Natural killer cell treated with Interleukin-12 subunit alpha and Interleukin-12 subunit beta and Interleukin-15 and Interleukin-18, amount 100 ng/mL, for 72 hours (primary cell): ENCODE measurements around the gene ADAR. TPM values are rescaled to one million over a fixed set of nuclear protein-coding genes. Genes with fewer than 3 reads are reported as not detected.

Experiments
- ATAC-seq, 2 donors: fragments of 150-1000 bp; cut with Tn5 transposase in 1 of 2; sonication (Bioruptor Pico), chemical (Tn5 transposase) in 1 of 2; 2 replicates each; pipeline ENCODE4 v1.10.0; 2021
- DNase-seq: peaks from one replicate; pipeline ENCODE4 v3.0.0; 2022; ENCODE audit warnings: low spot score
- H3K27ac Mint-ChIP-seq, 2 donors: 1 replicate in 1 of 2; 2 replicates in 1 of 2; pipeline ENCODE4 v1.8.0; 2022; ENCODE audit warnings: mixed read lengths in 2 of 2, mild to moderate bottlenecking in 1 of 2, moderate library complexity in 1 of 2
- H3K27me3 Mint-ChIP-seq, 2 donors: 1 replicate in 1 of 2; 2 replicates in 1 of 2; pipeline ENCODE4 v1.8.0; 2022; ENCODE audit warnings: mixed read lengths in 2 of 2
- H3K36me3 Mint-ChIP-seq: one replicate; pipeline ENCODE4 v1.8.0; 2022; ENCODE audit warnings: mixed read lengths
- H3K4me1 Mint-ChIP-seq, 2 donors: 1 replicate in 1 of 2; 2 replicates in 1 of 2; pipeline ENCODE4 v1.8.0; 2022; ENCODE audit warnings: low read depth in 2 of 2, mixed read lengths in 2 of 2, mild to moderate bottlenecking in 1 of 2
- H3K4me3 Mint-ChIP-seq: one replicate; pipeline ENCODE4 v1.8.0; 2022; ENCODE audit warnings: mixed read lengths
- H3K9me3 Mint-ChIP-seq: 2 replicates; pipeline ENCODE4 v1.8.0; 2022; ENCODE audit warnings: mixed read lengths
- total RNA-seq, 2 donors: library from RNA; stranded (reverse); gene quantifications; one replicate each; pipeline ENCODE4 v1.2.3, GENCODE V29; 2022

Gene ADAR
- total RNA-seq, 2 donors from 2014 or later = 232 to 257 TPM

DNA sequence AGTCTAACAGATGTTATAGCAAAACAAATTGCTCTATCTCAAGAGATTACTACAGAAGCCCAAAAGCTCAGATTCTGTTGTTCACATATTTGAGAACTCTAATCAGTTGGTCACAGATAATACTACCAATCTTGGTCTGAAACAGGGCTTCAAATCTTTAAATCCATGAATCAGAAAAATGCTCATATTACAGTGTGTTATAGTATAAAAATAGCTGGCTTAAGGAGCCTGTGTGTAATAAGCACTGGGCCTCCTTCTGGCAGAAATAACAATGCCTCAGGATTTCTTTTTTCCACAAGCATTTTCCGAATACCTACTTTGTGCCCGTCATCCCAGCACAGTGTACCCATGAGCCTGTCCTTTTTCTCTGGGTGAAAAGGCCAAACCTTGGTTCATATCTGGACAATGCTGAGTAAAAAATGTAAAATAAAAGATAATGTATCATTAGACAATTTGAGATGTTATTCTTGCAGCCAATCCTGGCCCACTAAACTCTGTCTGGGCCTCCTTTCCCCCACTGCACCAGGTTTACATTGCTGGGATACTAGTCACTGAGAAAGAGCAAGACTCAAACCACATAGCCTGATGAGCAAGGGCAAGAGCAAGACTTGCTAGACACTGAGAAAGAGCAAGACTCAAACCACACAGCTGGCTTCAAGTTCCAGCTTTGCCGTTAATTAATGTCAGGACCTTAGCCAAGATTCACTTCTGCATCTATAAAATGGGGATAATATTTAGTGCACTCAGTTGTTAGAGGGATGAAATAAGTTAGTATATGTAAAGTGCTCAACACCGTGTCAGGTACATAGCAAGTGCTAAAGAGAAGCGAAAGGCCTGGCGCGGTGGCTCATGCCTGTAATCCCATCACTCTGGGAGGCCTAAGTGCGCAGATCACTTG is 17.0 kb upstream of the ADAR start:
- peaks cover 0 to 3% of the 10 kb centered on the region in 2 donors for H3K27me3 Mint-ChIP-seq
- H3K27ac Mint-ChIP-seq = no peak overlapping the region
- H3K4me3 Mint-ChIP-seq = peak overlapping the region; percentile 25
- DNase-seq = no peak
- no peak for ATAC-seq
- H3K4me1 Mint-ChIP-seq = peaks cover 24 to 28% of the 10 kb centered on the region in 2 donors
- H3K9me3 Mint-ChIP-seq = no peaks in the 10 kb centered on the region
- peaks cover 15% of the 10 kb centered on the region for H3K36me3 Mint-ChIP-seq

DNA sequence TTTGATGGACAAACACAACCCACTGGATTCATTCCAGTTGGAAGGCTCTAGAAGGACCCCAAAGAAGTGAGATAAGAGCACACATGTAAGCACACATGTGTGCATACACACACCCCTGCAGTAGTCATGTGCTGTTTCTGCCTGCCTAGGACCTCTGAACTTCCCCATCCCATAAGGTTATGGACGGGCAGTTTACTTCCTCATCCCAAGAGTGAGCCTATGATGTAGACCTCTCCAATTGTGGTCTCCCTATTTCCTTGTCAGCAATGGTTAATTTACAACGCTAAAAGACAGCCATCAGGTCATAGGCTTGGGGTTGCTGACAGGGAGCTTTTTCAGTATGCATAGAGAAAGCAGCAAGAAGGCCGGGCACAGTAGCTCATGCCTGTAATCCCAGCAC is 15.4 kb upstream of the ADAR start:
- Mint-ChIP-seq H3K9me3 (no peaks in the 10 kb centered on the region), H3K27me3 (no peaks in the 10 kb centered on the region), H3K36me3 (peaks cover 4% of the 10 kb centered on the region), H3K4me3 (no peak overlapping the region), H3K27ac (no peak overlapping the region), H3K4me1 (peaks cover 19 to 21% of the 10 kb centered on the region in 2 donors)
- no peak for ATAC-seq
- no peak for DNase-seq

DNA sequence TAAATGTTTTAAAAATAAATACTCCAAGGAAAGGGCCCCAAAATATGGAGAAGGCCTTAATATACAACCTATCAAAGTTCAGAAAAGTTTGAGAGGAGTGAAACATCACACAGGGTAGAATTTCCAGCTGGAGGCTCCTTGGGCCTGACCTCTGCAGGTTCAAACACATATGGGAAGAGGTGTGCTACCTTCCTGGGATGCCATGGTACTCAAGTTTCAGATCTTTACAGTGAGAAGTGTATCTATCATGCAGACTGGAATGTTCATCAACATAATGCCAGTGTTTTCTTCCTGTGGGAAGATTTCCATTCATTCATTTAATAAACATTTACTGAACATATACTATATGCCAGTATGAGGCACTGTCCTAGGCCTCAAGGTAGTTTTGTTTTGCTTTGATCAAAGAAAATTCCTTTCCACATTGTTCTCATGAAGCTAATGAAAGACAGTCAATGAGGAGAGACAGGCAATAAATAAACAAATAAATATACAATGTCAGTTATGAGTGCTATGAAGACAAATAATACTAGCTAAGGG is 14.6 kb upstream of the ADAR start:
- Mint-ChIP-seq H3K27me3 (no peaks in the 10 kb centered on the region), H3K9me3 (no peaks in the 10 kb centered on the region), H3K36me3 (peaks cover 4% of the 10 kb centered on the region), H3K4me3 (no peak overlapping the region), H3K27ac (peak overlapping the region in 1 of 2 donors; percentile 13), H3K4me1 (peaks cover 16 to 21% of the 10 kb centered on the region in 2 donors)
- DNase-seq (no peak), ATAC-seq (no peak)

DNA sequence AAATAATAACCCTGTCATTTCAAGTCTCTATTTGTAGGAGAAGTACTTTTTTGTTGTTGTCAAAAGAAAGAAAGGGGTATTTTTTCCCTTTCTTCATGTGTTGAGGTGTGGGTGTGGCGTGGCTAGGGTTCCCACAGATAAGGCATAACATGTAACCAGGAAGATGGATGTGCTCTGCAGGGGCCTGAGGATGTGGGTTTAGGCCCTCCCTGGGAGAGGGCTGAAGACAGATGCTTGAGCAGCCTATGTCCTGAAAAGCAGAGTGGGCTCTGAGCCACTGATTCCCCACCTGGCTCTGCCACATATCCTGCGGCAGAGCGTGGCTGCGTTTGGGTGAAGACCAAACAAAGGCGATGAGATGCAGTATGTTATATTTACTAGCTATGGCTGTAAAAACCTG is 13.9 kb upstream of the ADAR start:
- Mint-ChIP-seq H3K27ac (peak overlapping the region in 1 of 2 donors; percentile 65), H3K9me3 (no peaks in the 10 kb centered on the region), H3K4me1 (peaks cover 14 to 18% of the 10 kb centered on the region in 2 donors), H3K36me3 (peaks cover under 1% of the 10 kb centered on the region), H3K4me3 (no peak overlapping the region), H3K27me3 (no peaks in the 10 kb centered on the region)
- DNase-seq = no peak
- ATAC-seq = no peak

DNA sequence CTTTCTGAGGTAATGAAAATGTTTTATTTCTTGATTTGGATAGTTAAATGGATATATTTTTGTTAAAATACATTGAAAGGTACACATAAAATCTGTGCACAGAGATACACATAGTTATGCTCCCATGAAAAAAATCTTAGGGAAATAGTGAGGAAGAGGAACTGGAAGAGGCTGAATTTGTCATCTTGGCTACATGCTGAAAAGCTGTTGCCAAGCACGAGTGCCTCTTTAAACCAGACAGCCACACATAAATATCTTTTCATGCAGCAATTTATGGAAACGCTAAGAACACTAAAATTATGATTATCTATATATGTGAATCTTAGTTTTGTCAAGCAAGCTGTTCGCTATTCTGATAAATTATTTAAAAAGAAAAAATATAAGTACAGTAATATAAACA is 12.8 kb upstream of the ADAR start:
- DNase-seq = no peak
- H3K4me1 Mint-ChIP-seq = peaks cover 12 to 16% of the 10 kb centered on the region in 2 donors
- H3K9me3 Mint-ChIP-seq = no peaks in the 10 kb centered on the region
- H3K27me3 Mint-ChIP-seq = no peaks in the 10 kb centered on the region
- no peak for ATAC-seq
- H3K27ac Mint-ChIP-seq = no peak overlapping the region
- H3K4me3 Mint-ChIP-seq = no peak overlapping the region
- no peaks in the 10 kb centered on the region for H3K36me3 Mint-ChIP-seq

DNA sequence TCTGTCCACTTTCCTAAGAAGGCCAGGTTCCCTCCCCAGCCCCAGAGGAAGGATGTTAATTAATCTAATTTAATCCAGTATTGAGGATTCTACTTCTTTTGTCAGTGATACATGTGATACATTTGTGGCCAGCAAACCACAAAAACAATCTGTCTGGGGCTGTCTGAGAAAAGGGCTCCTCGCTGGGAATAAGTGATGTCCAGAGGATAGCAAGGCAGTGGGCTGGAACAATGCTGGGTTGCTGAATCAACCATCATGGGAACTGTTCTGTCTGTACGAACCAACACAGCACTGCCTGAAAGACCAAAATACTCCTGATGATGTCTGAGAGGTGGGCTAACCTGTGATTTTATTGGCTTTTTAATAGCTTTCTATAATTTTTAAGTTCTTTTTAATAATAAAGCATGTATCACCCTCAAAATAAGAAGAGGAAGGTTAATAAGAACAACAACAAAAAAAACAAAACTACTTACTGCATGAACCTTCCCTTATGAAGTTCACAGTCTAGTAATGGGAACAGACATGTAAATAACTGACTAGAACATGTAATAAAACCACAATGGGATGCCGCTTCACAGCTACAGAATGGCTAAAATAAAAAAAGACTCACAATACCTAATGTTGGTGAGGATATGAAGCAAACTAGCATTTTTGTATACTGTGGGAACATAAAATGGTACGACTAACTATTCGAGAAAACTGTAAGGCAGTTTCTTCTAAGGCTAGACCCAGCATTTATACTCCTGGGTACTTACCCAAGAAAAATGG is 11.4 kb upstream of the ADAR start:
- no peak overlapping the region for H3K4me3 Mint-ChIP-seq

DNA sequence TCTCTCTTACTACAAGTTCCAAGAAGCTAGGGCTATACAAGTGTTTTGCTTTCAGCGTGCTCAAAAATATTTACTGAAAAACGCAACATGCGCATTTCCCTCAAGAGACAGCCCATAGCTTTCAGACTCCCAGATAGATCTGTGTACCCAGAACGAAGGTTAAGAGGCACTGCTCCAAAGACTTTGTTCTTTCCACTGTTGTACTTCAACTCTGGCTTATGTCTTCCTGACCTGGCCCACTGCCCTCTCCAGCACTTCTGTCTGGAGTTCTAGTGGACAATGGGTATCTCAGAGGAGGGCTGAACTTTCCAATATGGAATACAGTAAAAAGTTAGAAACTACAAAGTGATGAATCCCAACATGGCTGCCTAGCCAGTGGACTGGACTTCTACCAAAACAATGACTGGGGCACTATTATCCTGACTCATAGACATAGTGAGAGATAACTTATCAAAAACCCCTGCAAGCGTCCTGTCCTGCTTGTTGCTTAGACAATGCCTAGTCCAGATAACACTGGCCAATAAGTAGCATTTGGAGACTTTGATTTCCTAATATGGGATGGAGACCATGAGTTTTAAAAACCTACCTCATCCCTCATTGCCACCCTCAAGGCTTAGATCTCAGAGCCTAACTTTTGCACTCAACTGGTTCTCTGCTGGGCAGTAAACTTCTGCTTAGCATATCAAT is 8.8 kb upstream of the ADAR start:
- no peaks in the 10 kb centered on the region for H3K27me3 Mint-ChIP-seq

More for the DNA sequence above, 11.4 kb upstream of the ADAR start:
- DNase-seq = no peak
- Mint-ChIP-seq H3K27ac (no peak overlapping the region), H3K9me3 (no peaks in the 10 kb centered on the region), H3K27me3 (no peaks in the 10 kb centered on the region), H3K36me3 (no peaks in the 10 kb centered on the region), H3K4me1 (peaks cover 19 to 24% of the 10 kb centered on the region in 2 donors)
- ATAC-seq = no peak

DNA sequence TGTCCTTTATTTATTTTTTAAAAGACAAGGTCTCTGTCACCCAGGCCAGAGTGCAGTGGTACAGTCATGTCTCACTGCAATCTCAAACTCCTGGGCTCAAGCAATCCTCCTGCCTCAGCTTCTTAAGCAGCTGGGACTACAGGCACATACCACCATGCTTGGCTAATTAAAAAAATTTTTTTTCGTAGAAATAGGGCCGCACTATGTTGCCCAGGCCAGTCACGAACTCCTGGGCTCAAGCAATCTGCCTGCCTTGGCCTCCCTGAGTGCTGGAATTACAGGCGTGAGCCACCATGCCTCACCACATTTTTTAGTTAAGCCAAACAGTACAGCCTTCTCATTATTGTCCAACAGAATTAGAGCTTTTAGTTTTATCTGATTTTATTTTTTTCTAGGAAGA is 7.4 kb upstream of the ADAR start:
- H3K27me3 Mint-ChIP-seq = no peaks in the 10 kb centered on the region
- H3K4me1 Mint-ChIP-seq = peaks cover 10 to 25% of the 10 kb centered on the region in 2 donors
- H3K9me3 Mint-ChIP-seq = no peaks in the 10 kb centered on the region
- no peaks in the 10 kb centered on the region for H3K36me3 Mint-ChIP-seq
- no peak for ATAC-seq
- no peak for DNase-seq
- no peak overlapping the region for H3K27ac Mint-ChIP-seq
- no peak overlapping the region for H3K4me3 Mint-ChIP-seq

More for the DNA sequence above, 8.8 kb upstream of the ADAR start:
- no peak for DNase-seq
- H3K4me1 Mint-ChIP-seq = peaks cover 10 to 20% of the 10 kb centered on the region in 2 donors
- ATAC-seq = no peak
- no peak overlapping the region for H3K4me3 Mint-ChIP-seq
- no peaks in the 10 kb centered on the region for H3K36me3 Mint-ChIP-seq
- H3K9me3 Mint-ChIP-seq = no peaks in the 10 kb centered on the region
- no peak overlapping the region for H3K27ac Mint-ChIP-seq

DNA sequence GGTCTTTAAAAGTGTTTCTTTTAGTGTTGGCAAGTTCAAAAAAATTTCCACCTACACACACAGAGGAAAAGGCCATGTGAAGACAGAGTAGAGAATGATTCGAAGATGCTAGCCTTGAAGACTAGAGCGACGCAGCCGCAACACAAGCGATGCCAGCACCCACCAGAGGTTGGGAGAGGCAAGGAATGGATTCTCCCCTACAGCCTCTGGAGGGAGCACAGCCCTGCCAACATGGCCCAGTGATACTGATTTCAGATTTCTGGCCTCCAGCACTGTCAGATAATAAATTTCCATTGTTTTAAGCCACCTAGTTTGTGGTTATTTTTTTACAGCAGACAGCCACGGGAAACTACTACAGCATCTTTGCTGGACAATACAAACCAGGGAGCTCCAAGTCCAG is 6.9 kb upstream of the ADAR start:
- peak overlapping the region in 1 of 2 donors; percentile 28 for H3K27ac Mint-ChIP-seq
- H3K4me1 Mint-ChIP-seq = peaks cover 13 to 28% of the 10 kb centered on the region in 2 donors
- no peak for DNase-seq
- peak overlapping the region; percentile 23 for H3K4me3 Mint-ChIP-seq
- H3K36me3 Mint-ChIP-seq = no peaks in the 10 kb centered on the region
- no peak for ATAC-seq
- H3K9me3 Mint-ChIP-seq = no peaks in the 10 kb centered on the region
- no peaks in the 10 kb centered on the region for H3K27me3 Mint-ChIP-seq

DNA sequence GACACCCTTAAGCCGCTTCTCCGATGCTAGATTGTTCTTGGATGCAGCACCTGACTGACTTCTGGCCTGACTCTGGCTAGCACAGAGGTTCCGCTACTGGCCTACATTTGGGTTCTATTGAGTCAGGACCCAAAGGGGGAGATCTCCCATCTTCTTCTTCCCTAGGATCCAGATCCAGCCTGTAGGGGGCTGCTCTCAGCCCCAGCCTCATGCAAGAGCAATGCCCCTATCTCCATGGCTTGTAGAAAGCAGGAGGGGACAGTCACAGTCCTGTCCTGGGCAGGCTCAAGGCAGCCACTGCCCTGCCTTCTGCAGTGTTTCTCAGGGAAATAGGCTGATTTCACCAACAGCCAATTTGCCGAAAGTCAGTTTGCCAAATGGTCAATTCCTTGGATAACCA is 6.3 kb upstream of the ADAR start:
- H3K4me3 Mint-ChIP-seq = peak overlapping the region; percentile 23
- ATAC-seq = no peak
- no peaks in the 10 kb centered on the region for H3K9me3 Mint-ChIP-seq
- H3K27me3 Mint-ChIP-seq = no peaks in the 10 kb centered on the region
- peaks cover 19 to 34% of the 10 kb centered on the region in 2 donors for H3K4me1 Mint-ChIP-seq
- no peaks in the 10 kb centered on the region for H3K36me3 Mint-ChIP-seq
- peak overlapping the region; percentile 21 to 28 for H3K27ac Mint-ChIP-seq
- no peak for DNase-seq

DNA sequence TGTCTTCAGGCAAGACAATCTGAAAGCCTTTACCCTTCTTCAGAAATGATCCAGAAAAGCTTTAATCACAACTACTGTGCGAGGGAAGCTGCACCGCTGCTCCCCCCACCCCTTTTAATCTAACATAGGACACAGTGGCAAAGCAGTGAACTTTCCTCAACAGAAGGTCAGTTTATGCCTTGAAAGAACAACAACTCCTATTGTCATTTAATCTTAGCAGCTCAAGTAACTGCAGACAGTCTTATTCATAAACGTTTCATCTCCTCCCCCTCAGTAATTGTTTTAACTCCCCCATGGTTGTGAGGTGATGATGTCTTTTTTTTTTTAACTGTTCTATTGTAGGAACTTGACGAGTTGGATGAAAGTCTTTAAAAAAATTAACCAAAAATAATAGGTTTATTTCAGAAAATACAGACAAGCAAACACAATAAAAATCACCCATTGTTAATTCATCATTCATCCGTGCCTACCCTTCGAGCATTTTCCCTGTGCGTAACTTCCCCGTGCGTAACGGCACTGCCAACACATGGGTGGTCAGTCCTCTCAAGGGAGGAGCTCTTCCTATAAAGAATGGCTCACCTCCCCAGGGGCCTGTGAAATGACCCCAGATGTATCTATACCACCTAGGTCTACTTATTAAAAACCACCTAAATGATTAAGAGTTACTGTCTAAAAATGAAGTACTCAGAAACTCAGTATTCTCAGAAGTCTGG is 3.3 kb upstream of the ADAR start:
- DNase-seq (no peak), ATAC-seq (no peak)
- no peaks in the 10 kb centered on the region for H3K9me3 Mint-ChIP-seq
- H3K4me3 Mint-ChIP-seq = no peak overlapping the region
- H3K27ac Mint-ChIP-seq = peak overlapping the region; percentile 14 to 79
- peaks cover 7% of the 10 kb centered on the region for H3K36me3 Mint-ChIP-seq
- peaks cover 43 to 48% of the 10 kb centered on the region in 2 donors for H3K4me1 Mint-ChIP-seq
- no peaks in the 10 kb centered on the region for H3K27me3 Mint-ChIP-seq

DNA sequence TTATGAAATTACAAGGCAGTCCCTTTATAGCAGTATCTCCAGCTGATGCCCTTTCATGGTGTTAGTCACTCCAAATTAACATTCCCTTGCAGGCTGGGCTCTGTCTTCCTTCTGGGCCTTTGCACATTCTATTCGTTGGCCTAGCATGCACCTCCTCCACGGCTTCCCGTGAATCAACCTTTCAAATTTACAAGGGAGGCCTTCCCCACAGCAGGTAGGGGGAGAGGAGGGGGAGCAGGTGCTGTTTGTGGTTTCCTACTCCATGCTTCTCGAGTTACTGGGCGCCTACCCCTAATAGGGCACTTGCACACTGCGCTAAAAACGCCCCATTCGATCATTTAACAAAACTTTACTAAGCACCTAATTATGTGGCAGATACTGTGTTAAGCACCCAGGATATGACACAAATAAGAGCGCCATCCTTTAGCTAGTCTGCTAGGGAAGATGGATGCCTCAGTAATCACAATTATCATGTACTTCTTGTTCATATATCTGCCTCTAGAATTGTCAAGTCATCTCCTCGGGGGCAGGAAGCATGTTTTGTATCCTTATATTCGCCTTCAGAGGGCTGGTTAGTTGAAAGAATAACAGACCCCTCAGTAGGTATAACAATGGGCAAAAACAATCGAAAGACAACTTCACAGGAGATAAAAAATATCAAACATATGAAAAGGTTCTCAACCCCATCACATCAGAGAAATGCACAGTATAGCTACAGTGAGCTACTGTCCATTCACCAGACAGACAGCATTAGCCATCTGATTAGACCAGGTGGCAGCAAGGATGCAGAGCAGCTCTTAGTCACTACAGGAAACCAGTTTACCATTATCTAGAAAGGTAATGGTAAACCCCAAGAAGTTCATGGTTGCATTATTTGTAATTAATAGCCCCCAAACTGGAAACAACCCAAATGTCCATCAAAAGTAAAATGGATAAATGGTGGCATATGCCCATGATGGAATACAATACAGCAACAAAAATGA is 1.7 kb upstream of the ADAR start:
- DNase-seq (no peak), ATAC-seq (no peak)
- Mint-ChIP-seq H3K36me3 (peaks cover 14% of the 10 kb centered on the region), H3K4me1 (peaks cover 51 to 52% of the 10 kb centered on the region in 2 donors), H3K27ac (peak overlapping the region; percentile 92), H3K27me3 (no peaks in the 10 kb centered on the region), H3K4me3 (peak overlapping the region; percentile 98), H3K9me3 (no peaks in the 10 kb centered on the region)
